Dermis microvascular lymphatic vessel endothelial cell (primary cell): ENCODE measurements around the gene ALOX12B. TPM values are rescaled to one million over a fixed set of nuclear protein-coding genes. Genes with fewer than 3 reads are reported as not detected.
"Not testable (repeated sequence)": the region's sequence is repeated elsewhere in the genome, so short reads cannot be mapped to it uniquely, and the experiment has no call there.

Source experiments
- DNase-seq, 2 donors: peaks; one replicate each; pipeline versions ENCODE4 v3.0.0 to v3.0.0-alpha.2; 2010; ENCODE audit warnings: low read depth in 2 of 2
- total RNA-seq: library from RNA; depleted of rRNA; stranded (reverse); fragments of >200 nt; gene quantifications from 2 replicates; pipeline ENCODE4 v1.2.1, GENCODE V29; 2014

ALOX12B gene
- total RNA-seq, 1 donor from 2014 or later: not detected

- peak; percentile 72 to 76 for DNase-seq
These were observed 31.5 kb upstream of the ALOX12B start for GRCh38 chr17:8118769-8119580.

- DNase-seq: peak; percentile 32 to 66
These were observed 30.7 kb upstream of the ALOX12B start, which contains the start of gene ALOXE3 for GRCh38 chr17:8117980-8118768. TSS of gene ALOXE3 (minus strand) at chr17:8118514. CDS start at chr17:8117990, 524 bp downstream.

- DNase-seq: no peak
These were observed 30.0 kb upstream of the ALOX12B start for GRCh38 chr17:8117367-8117979.

GRCh38 chr17:8116776-8117175 is 29.3 kb upstream of the ALOX12B start:
- no peak for DNase-seq

GRCh38 chr17:8110907-8111306 is 23.4 kb upstream of the ALOX12B start:
- DNase-seq: no peak

GRCh38 chr17:8110456-8110804 is 22.9 kb upstream of the ALOX12B start:
- DNase-seq: no peak

- DNase-seq: peak in 1 of 2 donors; percentile 53
These were observed 22.3 kb upstream of the ALOX12B start for GRCh38 chr17:8109661-8110455.

- no peak for DNase-seq
These were observed 21.6 kb upstream of the ALOX12B start for GRCh38 chr17:8108972-8109660.

- not testable (repeated sequence) for DNase-seq
These were observed 19.5 kb upstream of the ALOX12B start for GRCh38 chr17:8106980-8107379.

GRCh38 chr17:8105957-8106398 is 18.5 kb upstream of the ALOX12B start:
- no peak for DNase-seq

- no peak for DNase-seq
These were observed 17.4 kb upstream of the ALOX12B start for GRCh38 chr17:8104911-8105310.

- DNase-seq: no peak
These were observed 16.0 kb upstream of the ALOX12B start for GRCh38 chr17:8103549-8103948.

GRCh38 chr17:8101721-8102120 is 14.2 kb upstream of the ALOX12B start:
- DNase-seq: no peak

GRCh38 chr17:8100763-8101162 is 13.2 kb upstream of the ALOX12B start:
- DNase-seq: no peak

GRCh38 chr17:8100111-8100510 is 12.6 kb upstream of the ALOX12B start:
- no peak for DNase-seq

- DNase-seq: no peak
These were observed 9.0 kb upstream of the ALOX12B start for GRCh38 chr17:8096541-8096940.

GRCh38 chr17:8095361-8095760 is 7.8 kb upstream of the ALOX12B start:
- no peak for DNase-seq

GRCh38 chr17:8091033-8091687 is 3.6 kb upstream of the ALOX12B start:
- DNase-seq: no peak

GRCh38 chr17:8089728-8090127 is 2.2 kb upstream of the ALOX12B start:
- DNase-seq: no peak

GRCh38 chr17:8087952-8088230 is 375 bp upstream of the ALOX12B start:
- DNase-seq: no peak
